Measurements from ENCODE around the gene ARHGAP26.

GRCh38 chr5:142896325-142897007 lies 126.3 kb downstream of the ARHGAP26 start:
- TF ChIP-seq JUNB (IDR thresholded peaks at IDR 0.05; ENCODE audit: unreplicated experiment) = no peak
- no peak for TF ChIP-seq CTCF (conservative IDR thresholded peaks at IDR 0.05; ENCODE audit: low read depth in 2 of 2)
- no peak for TF ChIP-seq POLR2AphosphoS5 (IDR thresholded peaks at IDR 0.05; ENCODE audit: low read depth)
- TF ChIP-seq EZH2 (IDR thresholded peaks at IDR 0.05; ENCODE audit: low read depth, unreplicated experiment) = no peak
- TF ChIP-seq, protein P1, sequence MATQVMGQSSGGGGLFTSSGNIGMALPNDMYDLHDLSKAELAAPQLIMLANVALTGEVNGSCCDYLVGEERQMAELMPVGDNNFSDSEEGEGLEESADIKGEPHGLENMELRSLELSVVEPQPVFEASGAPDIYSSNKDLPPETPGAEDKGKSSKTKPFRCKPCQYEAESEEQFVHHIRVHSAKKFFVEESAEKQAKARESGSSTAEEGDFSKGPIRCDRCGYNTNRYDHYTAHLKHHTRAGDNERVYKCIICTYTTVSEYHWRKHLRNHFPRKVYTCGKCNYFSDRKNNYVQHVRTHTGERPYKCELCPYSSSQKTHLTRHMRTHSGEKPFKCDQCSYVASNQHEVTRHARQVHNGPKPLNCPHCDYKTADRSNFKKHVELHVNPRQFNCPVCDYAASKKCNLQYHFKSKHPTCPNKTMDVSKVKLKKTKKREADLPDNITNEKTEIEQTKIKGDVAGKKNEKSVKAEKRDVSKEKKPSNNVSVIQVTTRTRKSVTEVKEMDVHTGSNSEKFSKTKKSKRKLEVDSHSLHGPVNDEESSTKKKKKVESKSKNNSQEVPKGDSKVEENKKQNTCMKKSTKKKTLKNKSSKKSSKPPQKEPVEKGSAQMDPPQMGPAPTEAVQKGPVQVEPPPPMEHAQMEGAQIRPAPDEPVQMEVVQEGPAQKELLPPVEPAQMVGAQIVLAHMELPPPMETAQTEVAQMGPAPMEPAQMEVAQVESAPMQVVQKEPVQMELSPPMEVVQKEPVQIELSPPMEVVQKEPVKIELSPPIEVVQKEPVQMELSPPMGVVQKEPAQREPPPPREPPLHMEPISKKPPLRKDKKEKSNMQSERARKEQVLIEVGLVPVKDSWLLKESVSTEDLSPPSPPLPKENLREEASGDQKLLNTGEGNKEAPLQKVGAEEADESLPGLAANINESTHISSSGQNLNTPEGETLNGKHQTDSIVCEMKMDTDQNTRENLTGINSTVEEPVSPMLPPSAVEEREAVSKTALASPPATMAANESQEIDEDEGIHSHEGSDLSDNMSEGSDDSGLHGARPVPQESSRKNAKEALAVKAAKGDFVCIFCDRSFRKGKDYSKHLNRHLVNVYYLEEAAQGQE (IDR thresholded peaks at IDR 0.05; ENCODE audit: unreplicated experiment) = no peak
- TF ChIP-seq, protein P2, sequence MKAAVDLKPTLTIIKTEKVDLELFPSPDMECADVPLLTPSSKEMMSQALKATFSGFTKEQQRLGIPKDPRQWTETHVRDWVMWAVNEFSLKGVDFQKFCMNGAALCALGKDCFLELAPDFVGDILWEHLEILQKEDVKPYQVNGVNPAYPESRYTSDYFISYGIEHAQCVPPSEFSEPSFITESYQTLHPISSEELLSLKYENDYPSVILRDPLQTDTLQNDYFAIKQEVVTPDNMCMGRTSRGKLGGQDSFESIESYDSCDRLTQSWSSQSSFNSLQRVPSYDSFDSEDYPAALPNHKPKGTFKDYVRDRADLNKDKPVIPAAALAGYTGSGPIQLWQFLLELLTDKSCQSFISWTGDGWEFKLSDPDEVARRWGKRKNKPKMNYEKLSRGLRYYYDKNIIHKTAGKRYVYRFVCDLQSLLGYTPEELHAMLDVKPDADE (IDR thresholded peaks at IDR 0.05) = no peak
- no peak for TF ChIP-seq CREB1 (CRISPR knock-in tag; IDR thresholded peaks at IDR 0.05; ENCODE audit: low read depth)

Data from GM23338 (cell line).